HepG2 (cell line): ENCODE measurements around the gene URM1. TPM values are rescaled to one million over a fixed set of nuclear protein-coding genes. Genes with fewer than 3 reads are reported as not detected.

Experiments used
- ATAC-seq: fragments of 200-7000 bp; cut with Tn5 transposase; 3 replicates; pipeline ENCODE4 v1.9.1; 2020; ENCODE audit warnings: mild to moderate bottlenecking, moderate library complexity
- BruUV-seq: library from RNA; stranded (reverse); fragments of 400-500 nt; replicated peaks from 2 replicates; lab custom pipeline; 2021; lab: Mats Ljungman, UMichigan
- CTCF ChIA-PET: fragments of 300-600 bp; formaldehyde crosslinking; extraction: SDS; loops from one replicate; lab custom pipeline; 2021; ENCODE audit warnings: low total read pairs, inconsistent platforms, low intra/inter-chr PET ratio; lab: Yijun Ruan, JAX
- POLR2A ChIA-PET: fragments of 350-600 bp; sonication (Branson Sonifier 250); formaldehyde crosslinking; loops from one replicate; lab custom pipeline; 2020; ENCODE audit warnings: antibody characterized with exemption, inconsistent platforms; lab: Yijun Ruan, JAX
- DNase-seq: peaks from one replicate; pipeline ENCODE4 v3.0.0-alpha.2; 2015; ENCODE audit warnings: low spot score
- FAIRE-seq: peaks from 3 replicates; lab custom pipeline; 2011; peaks lifted over from hg19 to GRCh38; lab: Jason Lieb, UNC
- H2AFZ ChIP-seq: one replicate; pipeline ENCODE4 v1.6.1; 2011; ENCODE audit warnings: low read length, inconsistent platforms
- H3K27ac ChIP-seq: fragments of 300-600 bp; 3 replicates; pipeline ENCODE4 v1.8.0; 2011; ENCODE audit warnings: mixed run types, mild to moderate bottlenecking, mixed read lengths, low read length, inconsistent platforms; ENCODE audit not compliant: insufficient read depth; ENCODE audit errors: extremely low read length
- H3K27me3 ChIP-seq, 2 experiments: fragments of 200-600 bp in 1 of 2; 2 replicates in 1 of 2; 3 replicates in 1 of 2; pipeline versions ENCODE4 v1.6.0 to v1.8.0; 2011; ENCODE audit warnings: low read length in 2 of 2, mild to moderate bottlenecking in 2 of 2, moderate library complexity in 2 of 2, inconsistent platforms in 1 of 2; ENCODE audit not compliant: insufficient read depth in 2 of 2, control insufficient read depth in 1 of 2
- H3K36me3 ChIP-seq, 2 experiments: fragments of 200-600 bp in 1 of 2; replicated peaks in 1 of 2; 2 replicates in 1 of 2; 3 replicates in 1 of 2; pipeline versions ENCODE4 v1.5.1 to v1.8.0; 2011; ENCODE audit warnings: low read length in 2 of 2, inconsistent platforms in 1 of 2; ENCODE audit not compliant: insufficient read depth in 2 of 2, control insufficient read depth in 1 of 2
- H3K4me1 ChIP-seq: 2 replicates; pipeline ENCODE4 v1.5.1; 2012; ENCODE audit warnings: low read length, inconsistent platforms; ENCODE audit not compliant: insufficient read depth
- H3K4me2 ChIP-seq: 2 replicates; pipeline ENCODE4 v1.6.0; 2011; ENCODE audit warnings: low read depth, low read length, inconsistent platforms
- H3K4me3 ChIP-seq, 3 experiments: fragments of 200-600 bp in 1 of 3; sonication (generic), shearing (Covaris generic) in 1 of 3; replicated peaks in 1 of 3; 2 replicates each; pipeline ENCODE4 v1.5.1; 2011 to 2016; ENCODE audit warnings: low read length in 3 of 3, inconsistent platforms in 2 of 3, low read depth in 2 of 3, mild to moderate bottlenecking in 2 of 3, control low read depth in 1 of 3, mixed read lengths in 1 of 3; ENCODE audit not compliant: insufficient read depth in 1 of 3
- H3K79me2 ChIP-seq: one replicate; pipeline ENCODE4 v1.6.1; 2011; ENCODE audit warnings: low read length, inconsistent platforms; ENCODE audit not compliant: insufficient read depth
- H3K9ac ChIP-seq: 2 replicates; pipeline ENCODE4 v1.6.0; 2011; ENCODE audit warnings: mild to moderate bottlenecking, low read depth, low read length, inconsistent platforms; ENCODE audit not compliant: insufficient read depth
- H3K9me3 ChIP-seq: 2 replicates; pipeline ENCODE4 v1.5.1; 2012; ENCODE audit warnings: mild to moderate bottlenecking, low read length
- H4K20me1 ChIP-seq: 2 replicates; pipeline ENCODE4 v1.6.0; 2011; ENCODE audit warnings: inconsistent platforms, mild to moderate bottlenecking, low read length, moderate library complexity; ENCODE audit not compliant: insufficient read depth
- CEBPB ChIP-seq: IDR thresholded peaks from 2 replicates; pipeline ENCODE4 v1.6.1; 2011; ENCODE audit warnings: low read depth, low read length, improper control_type of control experiment, borderline replicate concordance
- HDAC1 ChIP-seq: sonication (generic); formaldehyde crosslinking; IDR thresholded peaks from 2 replicates; pipeline ENCODE4 v1.5.1; 2020; ENCODE audit warnings: mild to moderate bottlenecking, missing genetic modification reagents
- KDM5B ChIP-seq: sonication (generic); formaldehyde crosslinking; IDR thresholded peaks from 2 replicates; pipeline ENCODE4 v1.4.0; 2020; ENCODE audit warnings: missing genetic modification reagents, mild to moderate bottlenecking, borderline replicate concordance
- RBM39 ChIP-seq: fragments of 200-400 bp; formaldehyde crosslinking; IDR thresholded peaks from one replicate; pipeline ENCODE4 v1.6.1; 2018; ENCODE audit warnings: antibody characterized with exemption, mild to moderate bottlenecking, low read depth, low read length; ENCODE audit not compliant: poor library complexity, severe bottlenecking
- THAP11 ChIP-seq: IDR thresholded peaks from 2 replicates; pipeline ENCODE4 v1.6.1; 2016; ENCODE audit warnings: missing biosample characterization, missing genetic modification reagents
- ZNF121 ChIP-seq: sonication (generic); formaldehyde crosslinking; IDR thresholded peaks from 2 replicates; pipeline ENCODE4 v1.5.0; 2020; ENCODE audit warnings: mild to moderate bottlenecking, missing genetic modification reagents
- WGBS: methylation state at CpG from one replicate; pipeline ENCODE4 v1.1.6; 2017; ENCODE audit warnings: low lambda C conversion rate; 5-methylcytosine and 5-hydroxymethylcytosine counted together
- in situ Hi-C: cut with HindIII; loops from 2 replicates; pipeline ENCODE4 v1.10.0; 2017; ENCODE audit warnings: low pct_unique_long_range_greater_than_20kb; ENCODE audit not compliant: extremely low pct_ligation_motif_present
- intact Hi-C: fragments of 100-400 bp; cut with micrococcal nuclease; formaldehyde crosslinking; loops from one replicate; pipeline ENCODE4 v1.10.0; 2022; ENCODE audit not compliant: unreplicated experiment
- polyA plus RNA-seq, 8 experiments: library from polyadenylated mRNA; depleted of rRNA in 3 of 8; stranded (reverse) in 7 of 8; unstranded in 1 of 8; fragments of >200 nt; fragmentation: Illumina TruSeq in 4 of 8; extraction: Trizol in 4 of 8; gene quantifications; 2 replicates each; pipeline versions ENCODE4 v1.2.1 to v1.2.3, GENCODE V29; 2011 to 2016; ENCODE audit warnings: low read depth in 4 of 8, missing spikeins in 1 of 8, mixed read lengths in 1 of 8; ENCODE audit not compliant: insufficient read depth in 1 of 8
- total RNA-seq, 5 experiments: library from RNA; depleted of rRNA; stranded (reverse); fragments of >200 nt; fragmentation: Illumina TruSeq; extraction: Trizol; gene quantifications; 2 replicates each; pipeline ENCODE4 v1.2.3, GENCODE V29; 2016; ENCODE audit warnings: low read depth in 1 of 5
- TF ChIP-seq, protein P1 (sequence below): sonication (generic); formaldehyde crosslinking; IDR thresholded peaks from 2 replicates; pipeline ENCODE4 v1.8.0; 2022; ENCODE audit warnings: missing genetic modification reagents, mild to moderate bottlenecking, borderline replicate concordance
- TF ChIP-seq, protein P2 (sequence below): sonication (generic); formaldehyde crosslinking; IDR thresholded peaks from 2 replicates; pipeline ENCODE4 v1.4.0; 2020; ENCODE audit warnings: mild to moderate bottlenecking, missing genetic modification reagents

URM1 gene
- total and polyA plus RNA-seq, 2 of the 13 experiments (the other 11 are each of a cell fraction or from before 2014, with no cell fraction given): 37.1 to 41.3 TPM

DNA sequence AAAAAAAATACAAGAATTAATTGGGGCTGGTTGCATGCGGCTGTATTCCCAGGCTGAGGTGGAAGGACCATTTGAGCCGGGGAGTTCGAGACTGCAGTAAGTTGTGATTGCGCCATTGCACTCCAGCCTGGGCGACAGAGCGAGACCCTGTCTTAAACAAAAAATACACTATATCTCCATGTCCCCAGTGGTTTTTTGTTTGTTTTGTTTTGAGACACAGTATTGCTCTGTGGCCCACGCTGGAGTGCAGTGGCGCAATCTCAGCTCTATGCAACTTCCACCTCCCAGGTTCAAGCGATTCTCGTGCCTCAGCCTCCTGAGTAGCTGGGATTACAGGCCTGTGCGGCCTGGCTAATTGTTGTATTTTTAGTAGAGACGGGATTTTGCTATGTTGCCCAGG, 47.4 kb upstream of the URM1 start:
- intact Hi-C loops: loop anchor here (2.0 kb wide), 2 partner anchors 17 to 27 kb away; partner anchors contain the start of gene SLC27A4

DNA sequence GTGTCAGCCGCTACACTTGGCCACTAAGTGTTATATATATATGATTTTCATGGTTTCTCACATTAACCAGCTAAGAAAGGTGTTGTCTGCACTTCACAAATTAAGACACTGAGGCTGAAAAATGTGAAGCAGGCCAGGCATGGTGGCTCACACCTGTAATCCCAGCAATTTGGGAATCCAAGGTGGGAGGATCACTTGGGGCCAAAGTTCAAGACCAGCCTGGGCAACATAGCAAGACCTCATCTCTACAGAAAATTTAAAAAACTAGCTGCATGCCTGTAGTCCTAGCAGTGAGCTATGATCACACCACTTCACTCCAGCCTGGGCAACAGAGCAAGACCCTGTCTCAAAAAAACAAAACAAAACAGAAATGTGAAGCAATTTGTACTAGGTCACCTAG, 46.8 kb upstream of the URM1 start:
- peaks cover 11 to 36% of the 10 kb centered on the region in 2 experiments for H3K36me3 ChIP-seq
- intact Hi-C loops (no loop called here), in situ Hi-C loops (no loop called here)
- peak overlapping the region; percentile 80; the same call in 1 of the 2 replicates for H3K4me2 ChIP-seq
- POLR2A ChIA-PET: interaction anchor here (1.1 to 1.4 kb wide), 2 partner anchors 29 to 227 kb away, joined by 3 read pairs; no protein-coding TSS in a partner anchor
- H3K9me3 ChIP-seq: no peaks in the 10 kb centered on the region
- H3K9ac ChIP-seq: peak overlapping the region; percentile 96; the same call in 1 of the 2 replicates
- no peak for DNase-seq
- FAIRE-seq: no peak
- CTCF ChIA-PET: no interaction called here
- no peaks in the 10 kb centered on the region; a peak in 1 of 5 replicates for H3K27me3 ChIP-seq
- 93% methylated on average over 1 of the region's 1 CpG for WGBS
- BruUV-seq: no TSS peak
- no peak overlapping the region for H3K27ac ChIP-seq
- no peak overlapping the region for H3K4me3 ChIP-seq
- TF ChIP-seq, protein P1, sequence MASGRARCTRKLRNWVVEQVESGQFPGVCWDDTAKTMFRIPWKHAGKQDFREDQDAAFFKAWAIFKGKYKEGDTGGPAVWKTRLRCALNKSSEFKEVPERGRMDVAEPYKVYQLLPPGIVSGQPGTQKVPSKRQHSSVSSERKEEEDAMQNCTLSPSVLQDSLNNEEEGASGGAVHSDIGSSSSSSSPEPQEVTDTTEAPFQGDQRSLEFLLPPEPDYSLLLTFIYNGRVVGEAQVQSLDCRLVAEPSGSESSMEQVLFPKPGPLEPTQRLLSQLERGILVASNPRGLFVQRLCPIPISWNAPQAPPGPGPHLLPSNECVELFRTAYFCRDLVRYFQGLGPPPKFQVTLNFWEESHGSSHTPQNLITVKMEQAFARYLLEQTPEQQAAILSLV (CRISPR knock-in tag): no peak
- peak; percentile 90 for TF ChIP-seq ZNF121 (CRISPR knock-in tag)
- no peak for TF ChIP-seq HDAC1 (CRISPR knock-in tag)
- TF ChIP-seq RBM39: no peak
- TF ChIP-seq, protein P2, sequence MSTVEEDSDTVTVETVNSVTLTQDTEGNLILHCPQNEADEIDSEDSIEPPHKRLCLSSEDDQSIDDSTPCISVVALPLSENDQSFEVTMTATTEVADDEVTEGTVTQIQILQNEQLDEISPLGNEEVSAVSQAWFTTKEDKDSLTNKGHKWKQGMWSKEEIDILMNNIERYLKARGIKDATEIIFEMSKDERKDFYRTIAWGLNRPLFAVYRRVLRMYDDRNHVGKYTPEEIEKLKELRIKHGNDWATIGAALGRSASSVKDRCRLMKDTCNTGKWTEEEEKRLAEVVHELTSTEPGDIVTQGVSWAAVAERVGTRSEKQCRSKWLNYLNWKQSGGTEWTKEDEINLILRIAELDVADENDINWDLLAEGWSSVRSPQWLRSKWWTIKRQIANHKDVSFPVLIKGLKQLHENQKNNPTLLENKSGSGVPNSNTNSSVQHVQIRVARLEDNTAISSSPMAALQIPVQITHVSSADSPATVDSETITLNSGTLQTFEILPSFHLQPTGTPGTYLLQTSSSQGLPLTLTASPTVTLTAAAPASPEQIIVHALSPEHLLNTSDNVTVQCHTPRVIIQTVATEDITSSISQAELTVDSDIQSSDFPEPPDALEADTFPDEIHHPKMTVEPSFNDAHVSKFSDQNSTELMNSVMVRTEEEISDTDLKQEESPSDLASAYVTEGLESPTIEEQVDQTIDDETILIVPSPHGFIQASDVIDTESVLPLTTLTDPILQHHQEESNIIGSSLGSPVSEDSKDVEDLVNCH (CRISPR knock-in tag): no peak
- H4K20me1 ChIP-seq: no peaks in the 10 kb centered on the region
- no peak overlapping the region for H2AFZ ChIP-seq
- peaks cover 31% of the 10 kb centered on the region for H3K4me1 ChIP-seq
- ATAC-seq: no peak
- peaks cover 33% of the 10 kb centered on the region for H3K79me2 ChIP-seq

More for the DNA sequence above, 47.4 kb upstream of the URM1 start:
- H3K4me3 ChIP-seq: peak overlapping the region; percentile 93 to 99 (median 94)
- TF ChIP-seq CEBPB: peak; percentile 33; the same call in 1 of the 2 replicates
- TF ChIP-seq KDM5B: no peak
- 0 out of 2 replicates have a peak, but pooled peaks have one; percentile 16 for TF ChIP-seq THAP11 (CRISPR knock-in tag)
- no peak for ATAC-seq
- H3K9ac ChIP-seq: peak overlapping the region; percentile 96
- no peaks in the 10 kb centered on the region; a peak in 1 of 5 replicates for H3K27me3 ChIP-seq
- ChIA-PET POLR2A (interaction anchor here (1.1 to 1.4 kb wide), 2 partner anchors 29 to 228 kb away, joined by 3 read pairs; no protein-coding TSS in a partner anchor), CTCF (no interaction called here)
- in situ Hi-C loops: no loop called here
- H3K4me2 ChIP-seq: peak overlapping the region; percentile 80
- H2AFZ ChIP-seq: no peak overlapping the region
- peaks cover 33% of the 10 kb centered on the region for H3K79me2 ChIP-seq
- DNase-seq: no peak
- no peak for FAIRE-seq
- 46% methylated on average over 12 of the region's 12 CpGs for WGBS
- H3K27ac ChIP-seq: no peak overlapping the region
- BruUV-seq: no TSS peak
- no peaks in the 10 kb centered on the region for H4K20me1 ChIP-seq
- no peaks in the 10 kb centered on the region for H3K9me3 ChIP-seq
- H3K4me1 ChIP-seq: peaks cover 28% of the 10 kb centered on the region
- H3K36me3 ChIP-seq: peaks cover 11 to 35% of the 10 kb centered on the region in 2 experiments
